ENCODE results near the gene ZNF777. TPM values are rescaled to one million over a fixed set of nuclear protein-coding genes. Genes with fewer than 3 reads are reported as not detected.
A peak's percentile ranks its signal among the peaks of the same experiment; 100 is the strongest.

The ZNF777 gene
- total and polyA plus RNA-seq, 9 of the 15 experiments (the other 6 are each of a cell fraction or from before 2014, with no cell fraction given), result 0.11 to 32.6 (median 9.0) TPM

DNA sequence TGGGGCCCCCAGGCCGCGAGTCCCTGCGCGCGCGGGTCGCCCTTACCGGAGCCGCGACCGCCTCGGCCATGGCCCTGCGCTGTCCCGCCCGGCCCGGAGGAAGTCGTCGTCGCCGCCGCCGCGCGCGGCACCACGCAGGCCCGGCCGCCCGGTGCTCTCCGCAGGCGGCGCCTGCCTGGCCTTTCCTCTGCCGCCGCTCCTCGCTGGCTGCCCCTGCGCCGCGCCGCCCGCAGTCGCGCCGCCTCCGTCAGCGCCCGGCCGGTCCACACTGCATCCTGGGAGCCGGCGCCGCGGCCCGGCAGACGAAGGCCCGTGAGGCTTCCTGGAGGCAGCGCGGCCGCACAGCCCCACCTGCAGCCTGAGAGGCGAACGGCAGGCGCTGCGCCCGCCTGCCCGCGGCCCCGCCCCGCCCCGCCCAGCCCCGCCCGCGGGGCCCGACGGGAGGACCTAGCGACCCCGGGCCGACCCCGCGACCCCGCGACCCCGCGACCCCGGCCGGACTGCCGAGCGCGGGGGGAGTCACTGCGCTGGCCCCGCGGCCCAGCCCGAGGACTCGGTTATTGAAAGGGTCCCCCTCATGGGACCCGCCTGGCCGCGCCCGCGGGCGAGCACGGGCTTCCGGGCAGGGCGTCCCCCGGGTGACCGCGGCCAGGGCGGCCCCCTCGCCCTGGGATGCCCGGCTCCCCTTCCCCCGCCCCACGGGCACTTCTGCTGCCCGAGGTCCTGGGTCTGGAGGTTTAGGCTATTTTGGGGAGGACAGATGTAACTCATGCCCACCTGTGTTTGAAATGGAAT, 36.8 kb upstream of the ZNF777 start, which contains the start of gene ZNF746 (continued):
- TF ChIP-seq, protein P1, sequence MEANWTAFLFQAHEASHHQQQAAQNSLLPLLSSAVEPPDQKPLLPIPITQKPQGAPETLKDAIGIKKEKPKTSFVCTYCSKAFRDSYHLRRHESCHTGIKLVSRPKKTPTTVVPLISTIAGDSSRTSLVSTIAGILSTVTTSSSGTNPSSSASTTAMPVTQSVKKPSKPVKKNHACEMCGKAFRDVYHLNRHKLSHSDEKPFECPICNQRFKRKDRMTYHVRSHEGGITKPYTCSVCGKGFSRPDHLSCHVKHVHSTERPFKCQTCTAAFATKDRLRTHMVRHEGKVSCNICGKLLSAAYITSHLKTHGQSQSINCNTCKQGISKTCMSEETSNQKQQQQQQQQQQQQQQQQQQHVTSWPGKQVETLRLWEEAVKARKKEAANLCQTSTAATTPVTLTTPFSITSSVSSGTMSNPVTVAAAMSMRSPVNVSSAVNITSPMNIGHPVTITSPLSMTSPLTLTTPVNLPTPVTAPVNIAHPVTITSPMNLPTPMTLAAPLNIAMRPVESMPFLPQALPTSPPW (CRISPR knock-in tag; IDR thresholded peaks at IDR 0.05), result peak; percentile 98
- TF ChIP-seq EP300 (IDR thresholded peaks at IDR 0.05; ENCODE audit: low read length), result peak; percentile 42; the same call in 1 of the 2 replicates
- TF ChIP-seq NCOA2 (IDR thresholded peaks at IDR 0.05; ENCODE audit: partially characterized antibody in 2 of 2), result no peak
- no peak for TF ChIP-seq FOXK2 (conservative IDR thresholded peaks at IDR 0.05 in 1 of 2, IDR thresholded peaks at IDR 0.05 in 1 of 2; ENCODE audit: low read depth in 2 of 2)
- TF ChIP-seq TAL1 (IDR thresholded peaks at IDR 0.05), result no peak
- TF ChIP-seq KDM4B (IDR thresholded peaks at IDR 0.05; ENCODE audit: borderline replicate concordance in 2 of 2, low read depth in 1 of 2), result no peak
- no peak for TF ChIP-seq RNF2 (IDR thresholded peaks at IDR 0.05)
- TF ChIP-seq ASH1L (IDR thresholded peaks at IDR 0.05; ENCODE audit: borderline replicate concordance, low read depth, partially characterized antibody), result no peak
- no peak for TF ChIP-seq ZNF707 (CRISPR knock-in tag; conservative IDR thresholded peaks at IDR 0.05)
- 0 out of 2 replicates have a peak, but pooled peaks have one; percentile 18 for TF ChIP-seq STAG1 (CRISPR knock-in tag; IDR thresholded peaks at IDR 0.05; ENCODE audit: borderline replicate concordance)
- TF ChIP-seq, protein P2, sequence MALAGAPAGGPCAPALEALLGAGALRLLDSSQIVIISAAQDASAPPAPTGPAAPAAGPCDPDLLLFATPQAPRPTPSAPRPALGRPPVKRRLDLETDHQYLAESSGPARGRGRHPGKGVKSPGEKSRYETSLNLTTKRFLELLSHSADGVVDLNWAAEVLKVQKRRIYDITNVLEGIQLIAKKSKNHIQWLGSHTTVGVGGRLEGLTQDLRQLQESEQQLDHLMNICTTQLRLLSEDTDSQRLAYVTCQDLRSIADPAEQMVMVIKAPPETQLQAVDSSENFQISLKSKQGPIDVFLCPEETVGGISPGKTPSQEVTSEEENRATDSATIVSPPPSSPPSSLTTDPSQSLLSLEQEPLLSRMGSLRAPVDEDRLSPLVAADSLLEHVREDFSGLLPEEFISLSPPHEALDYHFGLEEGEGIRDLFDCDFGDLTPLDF (CRISPR knock-in tag; IDR thresholded peaks at IDR 0.05), result peak; percentile 47; the same call in 1 of the 2 replicates
- no peak for TF ChIP-seq HES1 (IDR thresholded peaks at IDR 0.05; ENCODE audit: low read depth)
- TF ChIP-seq JUN (IDR thresholded peaks at IDR 0.05; ENCODE audit: borderline replicate concordance, low read depth, low read length), result 0 out of 2 replicates have a peak, but pooled peaks have one; percentile 15
- TF ChIP-seq JUN (CRISPR knock-in tag; IDR thresholded peaks at IDR 0.05; ENCODE audit: borderline replicate concordance), result no peak
- TF ChIP-seq SAFB (IDR thresholded peaks at IDR 0.05; ENCODE audit: borderline replicate concordance, low read depth, low read length), result peak; percentile 82
- peak in 1 of 2 experiments; percentile 78; a peak in 1 of 4 replicates for TF ChIP-seq TEAD1 (CRISPR knock-in tag; IDR thresholded peaks at IDR 0.05)
- no peak for TF ChIP-seq ZNF277 (CRISPR knock-in tag; IDR thresholded peaks at IDR 0.05; ENCODE audit: borderline replicate concordance)
- no peak for TF ChIP-seq SP1 (CRISPR knock-in tag; IDR thresholded peaks at IDR 0.05)
- TF ChIP-seq, protein P3, sequence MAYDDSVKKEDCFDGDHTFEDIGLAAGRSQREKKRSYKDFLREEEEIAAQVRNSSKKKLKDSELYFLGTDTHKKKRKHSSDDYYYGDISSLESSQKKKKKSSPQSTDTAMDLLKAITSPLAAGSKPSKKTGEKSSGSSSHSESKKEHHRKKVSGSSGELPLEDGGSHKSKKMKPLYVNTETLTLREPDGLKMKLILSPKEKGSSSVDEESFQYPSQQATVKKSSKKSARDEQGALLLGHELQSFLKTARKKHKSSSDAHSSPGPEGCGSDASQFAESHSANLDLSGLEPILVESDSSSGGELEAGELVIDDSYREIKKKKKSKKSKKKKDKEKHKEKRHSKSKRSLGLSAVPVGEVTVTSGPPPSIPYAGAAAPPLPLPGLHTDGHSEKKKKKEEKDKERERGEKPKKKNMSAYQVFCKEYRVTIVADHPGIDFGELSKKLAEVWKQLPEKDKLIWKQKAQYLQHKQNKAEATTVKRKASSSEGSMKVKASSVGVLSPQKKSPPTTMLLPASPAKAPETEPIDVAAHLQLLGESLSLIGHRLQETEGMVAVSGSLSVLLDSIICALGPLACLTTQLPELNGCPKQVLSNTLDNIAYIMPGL (CRISPR knock-in tag; IDR thresholded peaks at IDR 0.05), result peak; percentile 99
- TF ChIP-seq FOSL1 (tag; conservative IDR thresholded peaks at IDR 0.05), result 0 out of 2 replicates have a peak, but pooled peaks have one; percentile 42

All from K562 (cell line).